SHP77 treated with DMSO at 0.1 percent for 48 hours (cell line): ENCODE data around the gene DHX29.
A peak's percentile ranks its signal among the peaks of the same experiment; 100 is the strongest.
"Not testable (repeated sequence)": the region's sequence is repeated elsewhere in the genome, so short reads cannot be mapped to it uniquely, and the experiment has no call there.

Source experiments
- DNase-seq: peaks from one replicate; lab custom pipeline; 2025; lab: John Stamatoyannopoulos, UW

The DHX29 gene

DNA sequence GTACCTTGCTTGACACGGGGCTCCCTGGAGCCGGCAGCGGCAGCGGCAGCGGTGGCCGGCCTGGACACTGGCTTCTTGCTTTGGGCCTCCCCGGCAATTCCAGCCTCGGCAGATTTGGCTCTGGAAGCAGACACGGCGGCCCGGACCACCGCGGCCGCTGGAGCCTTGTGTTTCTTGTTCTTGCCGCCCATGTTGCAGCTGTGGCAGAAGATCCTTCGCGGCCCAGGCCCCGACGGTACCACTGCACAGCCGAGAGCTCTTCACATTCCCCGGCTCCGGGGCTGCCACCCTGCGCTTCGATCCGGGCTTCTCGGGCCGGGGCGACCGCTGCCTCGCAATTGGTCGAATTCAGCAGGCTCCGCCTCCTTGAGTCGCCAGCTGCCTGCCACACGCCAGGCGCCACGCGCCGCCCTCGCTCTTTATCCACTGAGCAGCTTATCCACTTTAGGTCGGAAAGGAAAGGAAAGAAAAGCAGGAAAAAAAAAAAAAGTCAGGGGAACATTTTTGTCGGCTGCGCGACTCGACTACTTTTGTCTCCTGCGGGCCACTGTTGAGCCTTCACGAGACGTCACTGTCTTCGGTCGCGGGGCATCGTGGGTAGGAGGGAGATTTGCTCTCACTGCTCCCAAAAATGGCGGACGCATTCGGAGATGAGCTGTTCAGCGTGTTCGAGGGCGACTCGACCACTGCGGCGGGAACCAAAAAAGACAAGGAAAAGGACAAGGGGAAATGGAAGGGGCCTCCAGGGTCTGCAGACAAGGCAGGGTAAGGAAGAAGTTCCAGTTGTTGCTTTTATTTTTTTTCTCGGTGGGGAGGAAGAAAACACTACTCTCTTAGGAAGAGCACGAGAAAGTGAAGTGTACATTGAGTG is at the start of gene DHX29, which contains the start of gene MTREX:
TSS of gene DHX29 (minus strand) at position 312 of the 871 bp plus-strand sequence. CDS start at position 191, 121 bp downstream.
TSS of gene MTREX (plus strand) at position 607 of the 871 bp plus-strand sequence. CDS start at position 632, 25 bp downstream.
- DNase-seq, result peak; percentile 84

- no peak for DNase-seq
Observed at GRCh38 chr5:55356896-55357295, 49.4 kb upstream of the DHX29 start.

GRCh38 chr5:55350754-55351153 is 43.3 kb upstream of the DHX29 start:
- no peak for DNase-seq

DNA sequence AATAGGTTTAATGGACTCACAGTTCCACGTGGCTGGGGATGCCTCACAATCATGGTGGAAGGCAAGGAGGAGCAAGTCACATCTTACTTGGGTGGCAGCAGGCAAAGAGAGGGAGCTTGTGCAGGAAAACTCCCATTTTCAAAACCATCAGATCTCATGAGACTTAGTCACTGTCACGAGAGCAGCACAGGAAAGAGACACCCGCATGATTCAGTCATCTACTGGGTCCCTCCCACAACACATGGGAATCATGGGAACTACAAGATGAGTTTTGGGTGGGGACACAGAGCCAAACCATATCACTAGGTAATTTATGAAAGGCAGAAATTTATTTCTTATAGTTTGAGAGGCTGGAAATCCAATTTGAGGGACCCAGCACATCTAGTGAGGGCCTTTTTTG is 40.3 kb upstream of the DHX29 start:
- no peak for DNase-seq

DNA sequence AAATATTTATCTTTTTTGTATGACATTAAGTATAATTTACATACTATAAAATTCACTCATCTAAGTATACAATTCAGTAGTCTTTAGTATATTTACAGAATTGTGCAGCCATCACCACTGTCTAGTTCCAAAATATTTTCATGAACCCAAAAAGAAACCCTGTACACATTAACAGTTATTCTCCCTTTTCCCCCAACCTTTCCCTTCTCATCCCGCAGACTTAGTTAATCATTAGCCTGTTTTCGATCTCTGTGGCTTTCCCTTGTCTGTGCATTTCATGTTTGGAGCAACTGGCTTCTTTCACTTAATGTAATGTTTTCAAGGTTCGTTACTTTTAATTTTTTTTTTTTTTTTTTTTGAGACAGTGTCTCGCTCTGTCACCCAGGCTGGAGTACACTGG is 37.8 kb upstream of the DHX29 start:
- no peak for DNase-seq

GRCh38 chr5:55344392-55344992 is 37.0 kb upstream of the DHX29 start:
- DNase-seq, result no peak

GRCh38 chr5:55343609-55344008 is 36.1 kb upstream of the DHX29 start:
- no peak for DNase-seq

GRCh38 chr5:55343107-55343506 is 35.6 kb upstream of the DHX29 start:
- no peak for DNase-seq

DNA sequence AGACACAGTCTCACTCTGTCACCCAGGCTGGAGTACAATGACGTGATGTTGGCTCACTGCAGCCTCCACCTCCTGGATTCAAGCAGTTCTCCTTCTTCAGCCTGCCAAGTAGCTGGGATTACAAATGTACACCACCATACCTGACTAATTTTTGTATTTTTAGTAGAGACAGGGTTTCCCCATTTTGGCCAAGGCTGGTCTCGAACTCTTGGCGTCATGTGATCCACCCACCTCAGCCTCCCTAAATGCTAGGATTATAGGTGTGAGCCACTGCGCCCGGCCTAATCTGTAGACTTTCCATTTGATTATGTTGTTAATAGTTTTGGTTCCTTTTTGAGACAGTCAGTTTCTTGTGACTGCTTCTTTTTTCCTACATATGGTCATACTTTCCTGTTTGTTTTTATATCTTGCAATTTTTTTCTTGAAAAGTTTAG is 31.3 kb upstream of the DHX29 start:
- no peak for DNase-seq

GRCh38 chr5:55338092-55338613 is 30.7 kb upstream of the DHX29 start:
- no peak for DNase-seq

- DNase-seq, result no peak
Observed at GRCh38 chr5:55333811-55334210, 26.3 kb upstream of the DHX29 start.

- no peak for DNase-seq
Observed at GRCh38 chr5:55333017-55333416, 25.5 kb upstream of the DHX29 start.

DNA sequence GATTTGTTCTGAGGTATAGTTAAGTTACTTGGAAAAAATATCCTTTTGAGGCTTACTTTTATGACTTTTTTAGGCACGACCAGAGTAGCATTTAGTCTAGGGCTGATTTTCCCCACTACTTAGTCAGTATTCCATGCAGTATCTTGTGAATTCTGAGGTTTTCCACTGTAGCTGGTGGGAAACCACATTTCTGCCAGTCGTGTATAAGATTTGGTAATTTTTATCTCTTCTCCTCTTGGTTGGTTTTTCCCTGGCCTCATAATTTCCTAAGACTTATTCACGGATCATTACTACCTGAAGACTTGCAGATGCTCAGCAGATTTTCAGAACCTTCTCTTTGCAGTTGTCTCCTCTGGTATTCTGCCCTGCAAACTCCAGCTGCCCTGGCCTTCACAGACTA is 23.8 kb upstream of the DHX29 start:
- no peak for DNase-seq

- no peak for DNase-seq
Observed at GRCh38 chr5:55327281-55327680, 19.8 kb upstream of the DHX29 start.

DNA sequence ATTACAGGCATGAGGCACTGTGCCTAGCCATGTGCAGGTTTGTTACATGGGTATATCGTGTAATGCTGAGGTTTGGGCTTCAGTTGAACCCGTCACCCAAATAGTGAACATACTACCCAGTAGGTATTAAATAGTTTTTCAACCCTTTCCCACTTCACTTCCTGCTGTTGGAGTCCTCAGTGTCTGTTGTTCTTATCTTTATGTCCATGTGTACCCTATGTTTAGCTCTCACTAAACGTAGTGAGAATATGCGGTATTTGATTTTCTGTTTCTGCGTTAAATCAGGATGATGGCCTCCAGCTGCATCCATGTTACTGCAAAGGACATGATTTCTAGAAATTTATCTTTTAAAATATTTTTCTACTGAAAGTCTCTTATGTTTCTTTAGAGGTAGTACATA is 18.1 kb upstream of the DHX29 start:
- no peak for DNase-seq

- no peak for DNase-seq
Observed at GRCh38 chr5:55324815-55325418, 17.4 kb upstream of the DHX29 start.

DNA sequence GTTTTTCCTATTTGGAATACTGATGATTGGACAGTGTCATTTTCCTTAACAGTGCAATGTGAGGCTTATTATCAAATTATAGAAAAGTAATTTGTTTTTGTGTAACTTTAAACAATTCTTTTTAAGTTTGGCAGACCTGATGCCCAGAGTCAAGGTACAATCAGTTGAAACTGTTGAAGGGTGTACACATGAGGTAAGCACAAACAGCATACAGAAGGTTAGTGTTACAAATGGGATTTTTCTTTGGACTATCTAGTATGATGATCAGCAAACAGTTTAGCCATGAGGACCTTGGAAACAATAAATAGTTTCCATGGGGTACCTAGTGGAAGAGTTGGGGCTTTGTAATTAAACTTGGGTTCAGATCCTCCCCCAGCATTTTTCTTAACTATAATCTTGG is 16.5 kb upstream of the DHX29 start:
- DNase-seq, result no peak

DNA sequence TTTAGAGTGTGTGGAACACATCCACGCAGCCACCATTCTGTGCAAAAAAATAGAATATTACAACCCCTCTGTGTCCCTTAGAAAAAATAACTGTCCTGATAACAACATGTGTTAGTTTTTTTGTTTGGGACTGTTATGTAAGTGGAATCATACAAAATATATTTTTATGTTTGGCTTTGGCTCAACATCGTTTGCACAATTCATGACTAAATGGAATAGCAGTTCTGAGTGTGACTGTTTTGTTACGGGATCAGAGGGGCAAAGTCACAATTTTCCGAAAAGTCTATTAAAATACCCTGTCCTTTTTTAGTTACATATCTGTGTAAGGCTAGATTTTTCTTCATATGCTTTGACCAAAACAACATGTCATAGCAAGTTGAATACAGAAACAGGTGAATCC is 13.1 kb upstream of the DHX29 start:
- no peak for DNase-seq

DNA sequence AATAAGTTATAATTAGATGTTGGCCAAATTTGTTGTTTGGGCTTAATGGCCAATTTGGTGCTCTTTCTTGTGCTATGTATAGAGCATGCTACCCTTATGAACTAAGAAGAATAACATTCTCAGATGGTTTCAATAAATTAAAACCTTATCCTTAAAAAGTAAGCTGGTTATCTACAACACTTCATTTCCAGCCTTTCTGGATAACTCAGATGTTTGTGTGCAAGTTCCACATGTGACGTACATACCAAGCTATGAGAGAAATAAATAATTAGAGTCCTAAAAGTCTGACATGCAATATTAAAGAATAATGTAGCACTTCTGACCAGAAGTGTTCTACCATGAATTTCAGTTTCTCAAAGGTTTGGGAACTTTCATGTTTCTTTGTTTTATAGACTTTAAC is 12.0 kb upstream of the DHX29 start:
- DNase-seq, result no peak

GRCh38 chr5:55318237-55318636 is 10.7 kb upstream of the DHX29 start:
- not testable (repeated sequence) for DNase-seq

DNA sequence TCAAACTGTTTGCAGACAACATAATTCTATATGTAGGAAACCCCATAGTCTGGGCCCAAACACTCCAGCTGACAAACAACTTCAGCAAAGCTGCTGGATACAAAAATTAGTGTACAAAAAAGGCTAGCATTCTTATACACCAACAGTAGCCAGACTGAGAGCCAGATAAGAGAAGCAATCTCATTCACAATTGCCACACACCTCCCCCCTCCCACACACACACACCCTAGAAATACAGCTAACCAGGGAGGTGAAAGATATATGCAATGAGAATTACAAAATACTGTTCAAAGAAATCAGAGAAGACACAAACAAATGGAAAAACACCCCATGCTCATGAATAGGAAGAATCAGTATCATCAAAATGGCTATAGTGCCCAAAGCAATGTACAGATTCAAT is 9.3 kb upstream of the DHX29 start:
- no peak for DNase-seq

DNA sequence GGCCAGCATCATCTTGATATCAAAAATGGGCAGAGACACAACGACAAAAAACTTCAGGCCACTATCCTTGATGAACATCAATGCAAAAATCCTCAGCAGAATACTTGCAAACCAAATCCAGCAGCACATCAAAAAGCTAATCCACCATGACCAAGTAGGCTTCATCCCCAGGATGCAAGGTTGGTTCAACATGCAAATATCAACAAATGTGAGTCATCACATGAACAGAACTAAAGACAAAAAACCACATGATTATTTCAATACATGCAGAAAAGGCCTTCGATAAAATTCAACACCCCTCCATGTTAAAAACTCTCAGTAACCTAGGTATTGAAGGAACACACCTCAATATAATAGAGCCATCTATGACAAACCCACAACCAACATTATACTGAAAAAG is 8.8 kb upstream of the DHX29 start:
- no peak for DNase-seq
